ENCODE data around the gene ZNF880.
A peak's percentile ranks its signal among the peaks of the same experiment; 100 is the strongest.
"Not testable (repeated sequence)": the region's sequence is repeated elsewhere in the genome, so short reads cannot be mapped to it uniquely, and the experiment has no call there.

ZNF880 gene

GRCh38 chr19:52336117-52336790 lies 33.5 kb upstream of the ZNF880 start, which contains the start of gene ZNF610:
TSS of gene ZNF610 (plus strand) at chr19:52336243. CDS start at chr19:52349173, 12,930 bp downstream.
- TF ChIP-seq CTCF (conservative IDR thresholded peaks at IDR 0.05; ENCODE audit: low read depth, low read length), result no peak
- no peaks in the 10 kb centered on the region for H3K4me1 ChIP-seq (ENCODE audit: low read depth, poor library complexity, severe bottlenecking)
- no peak within 1 kb of the TSS for H3K9ac ChIP-seq
- no peak within 1 kb of the TSS for H3K27ac ChIP-seq
- H3K4me3 ChIP-seq (IDR thresholded peaks at IDR 0.05; ENCODE audit: insufficient read depth, low read depth, low read length), result no peak within 1 kb of the TSS
- no peaks in the 10 kb centered on the region for H3K79me2 ChIP-seq (ENCODE audit: insufficient read depth, low read depth)
- H2AFZ ChIP-seq (ENCODE audit: low read depth), result no peak within 1 kb of the TSS
- no peaks in the 10 kb centered on the region for H4K20me1 ChIP-seq (ENCODE audit: insufficient read depth)
- H3K4me2 ChIP-seq, result no peak within 1 kb of the TSS
- no peaks in the 10 kb centered on the region for H3K27me3 ChIP-seq (ENCODE audit: insufficient read depth, low read depth)
- no peaks in the 10 kb centered on the region for H3K36me3 ChIP-seq (ENCODE audit: insufficient read depth)

GRCh38 chr19:52336791-52337381 lies 32.8 kb upstream of the ZNF880 start:
- no peak overlapping the region for H3K9ac ChIP-seq
- no peak overlapping the region for H2AFZ ChIP-seq (ENCODE audit: low read depth)
- no peak overlapping the region for H3K4me3 ChIP-seq (IDR thresholded peaks at IDR 0.05; ENCODE audit: insufficient read depth, low read depth, low read length)
- no peaks in the 10 kb centered on the region for H4K20me1 ChIP-seq (ENCODE audit: insufficient read depth)
- H3K4me1 ChIP-seq (ENCODE audit: low read depth, poor library complexity, severe bottlenecking), result no peaks in the 10 kb centered on the region
- H3K79me2 ChIP-seq (ENCODE audit: insufficient read depth, low read depth), result no peaks in the 10 kb centered on the region
- H3K4me2 ChIP-seq, result no peak overlapping the region
- no peaks in the 10 kb centered on the region for H3K27me3 ChIP-seq (ENCODE audit: insufficient read depth, low read depth)
- no peak overlapping the region for H3K27ac ChIP-seq
- no peak for TF ChIP-seq CTCF (conservative IDR thresholded peaks at IDR 0.05; ENCODE audit: low read depth, low read length)
- no peaks in the 10 kb centered on the region for H3K36me3 ChIP-seq (ENCODE audit: insufficient read depth)

- H3K4me2 ChIP-seq; H4K20me1 ChIP-seq (ENCODE audit: insufficient read depth); H3K27ac ChIP-seq; H3K4me3 ChIP-seq (IDR thresholded peaks at IDR 0.05; ENCODE audit: insufficient read depth, low read depth, low read length); H3K4me1 ChIP-seq (ENCODE audit: low read depth, poor library complexity, severe bottlenecking); H3K27me3 ChIP-seq (ENCODE audit: insufficient read depth, low read depth); H3K79me2 ChIP-seq (ENCODE audit: insufficient read depth, low read depth); H2AFZ ChIP-seq (ENCODE audit: low read depth); H3K9ac ChIP-seq; H3K36me3 ChIP-seq (ENCODE audit: insufficient read depth): not testable (repeated sequence)
These were observed 30.7 kb upstream of the ZNF880 start for GRCh38 chr19:52339022-52339421.

- Histone ChIP-seq H3K4me1 (ENCODE audit: low read depth, poor library complexity, severe bottlenecking) (no peaks in the 10 kb centered on the region), H3K4me2 (no peak overlapping the region), H2AFZ (ENCODE audit: low read depth) (no peak overlapping the region), H3K79me2 (ENCODE audit: insufficient read depth, low read depth) (no peaks in the 10 kb centered on the region), H3K4me3 (IDR thresholded peaks at IDR 0.05; ENCODE audit: insufficient read depth, low read depth, low read length) (no peak overlapping the region), H3K9ac (no peak overlapping the region), H3K27ac (no peak overlapping the region), H3K36me3 (ENCODE audit: insufficient read depth) (no peaks in the 10 kb centered on the region), H4K20me1 (ENCODE audit: insufficient read depth) (no peaks in the 10 kb centered on the region), H3K27me3 (ENCODE audit: insufficient read depth, low read depth) (no peaks in the 10 kb centered on the region)
- TF ChIP-seq CTCF (conservative IDR thresholded peaks at IDR 0.05; ENCODE audit: low read depth, low read length), result peak; percentile 48; the same call in 1 of the 2 replicates
These were observed 26.2 kb upstream of the ZNF880 start for GRCh38 chr19:52343548-52343947.

GRCh38 chr19:52345162-52345561 lies 24.6 kb upstream of the ZNF880 start:
- Histone ChIP-seq H3K27ac (no peak overlapping the region), H3K36me3 (ENCODE audit: insufficient read depth) (no peaks in the 10 kb centered on the region), H4K20me1 (ENCODE audit: insufficient read depth) (no peaks in the 10 kb centered on the region), H3K27me3 (ENCODE audit: insufficient read depth, low read depth) (no peaks in the 10 kb centered on the region), H3K4me2 (no peak overlapping the region), H3K79me2 (ENCODE audit: insufficient read depth, low read depth) (no peaks in the 10 kb centered on the region), H3K4me3 (IDR thresholded peaks at IDR 0.05; ENCODE audit: insufficient read depth, low read depth, low read length) (no peak overlapping the region), H3K4me1 (ENCODE audit: low read depth, poor library complexity, severe bottlenecking) (no peaks in the 10 kb centered on the region), H3K9ac (no peak overlapping the region), H2AFZ (ENCODE audit: low read depth) (no peak overlapping the region)
- no peak for TF ChIP-seq CTCF (conservative IDR thresholded peaks at IDR 0.05; ENCODE audit: low read depth, low read length)
